SU-DHL-6 (cell line): ENCODE results near the gene PHKG1.

ENCODE experiments used
- CTCF ChIP-seq: fragments of 200-600 bp; sonication (generic); IDR thresholded peaks from one replicate; pipeline ENCODE4 v1.5.1; 2017; ENCODE audit warnings: antibody characterized with exemption, mild to moderate bottlenecking, low read length, moderate library complexity; ENCODE audit not compliant: insufficient read depth, poor library complexity, severe bottlenecking
- EZH2phosphoT487 ChIP-seq: fragments of 200-600 bp; sonication (generic), shearing (Covaris generic); conservative IDR thresholded peaks from 2 replicates; pipeline ENCODE4 v1.6.1; 2018; ENCODE audit warnings: mild to moderate bottlenecking, antibody characterized with exemption, low read length, moderate library complexity, mixed read lengths

DNA sequence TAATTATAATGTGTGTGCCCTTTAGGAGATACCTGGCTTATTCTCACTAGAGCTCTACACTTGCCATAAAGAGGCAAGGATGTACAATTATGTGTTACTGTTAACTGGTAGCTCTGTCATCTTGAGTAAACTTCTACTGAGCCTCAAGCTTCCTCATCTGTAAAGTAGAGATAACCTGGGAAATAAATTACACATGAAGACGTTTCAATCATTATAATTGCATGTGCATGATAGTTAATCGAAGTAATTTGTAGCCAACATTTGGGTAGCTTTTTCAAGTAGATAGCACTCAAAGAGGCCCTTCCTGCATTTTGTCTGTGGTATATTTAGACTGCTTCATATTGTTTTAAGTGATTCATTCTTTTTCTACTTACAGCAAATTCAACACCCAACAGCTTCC, 38.8 kb downstream of the PHKG1 start:
- TF ChIP-seq CTCF (no peak), EZH2phosphoT487 (no peak)
